HepG2 (cell line): ENCODE measurements around the gene TUBGCP6. TPM values are rescaled to one million over a fixed set of nuclear protein-coding genes. Genes with fewer than 3 reads are reported as not detected.

Experiments
- ATAC-seq: fragments of 200-7000 bp; cut with Tn5 transposase; 3 replicates; pipeline ENCODE4 v1.9.1; 2020; ENCODE audit warnings: mild to moderate bottlenecking, moderate library complexity
- BruUV-seq: library from RNA; stranded (reverse); fragments of 400-500 nt; replicated peaks from 2 replicates; lab custom pipeline; 2021; lab: Mats Ljungman, UMichigan
- CTCF ChIA-PET: fragments of 300-600 bp; formaldehyde crosslinking; extraction: SDS; loops from one replicate; lab custom pipeline; 2021; ENCODE audit warnings: low total read pairs, inconsistent platforms, low intra/inter-chr PET ratio; lab: Yijun Ruan, JAX
- POLR2A ChIA-PET: fragments of 350-600 bp; sonication (Branson Sonifier 250); formaldehyde crosslinking; loops from one replicate; lab custom pipeline; 2020; ENCODE audit warnings: antibody characterized with exemption, inconsistent platforms; lab: Yijun Ruan, JAX
- DNase-seq: peaks from one replicate; pipeline ENCODE4 v3.0.0-alpha.2; 2015; ENCODE audit warnings: low spot score
- FAIRE-seq: peaks from 3 replicates; lab custom pipeline; 2011; peaks lifted over from hg19 to GRCh38; lab: Jason Lieb, UNC
- H2AFZ ChIP-seq: one replicate; pipeline ENCODE4 v1.6.1; 2011; ENCODE audit warnings: low read length, inconsistent platforms
- H3K27ac ChIP-seq: fragments of 300-600 bp; 3 replicates; pipeline ENCODE4 v1.8.0; 2011; ENCODE audit warnings: mixed run types, mild to moderate bottlenecking, mixed read lengths, low read length, inconsistent platforms; ENCODE audit not compliant: insufficient read depth; ENCODE audit errors: extremely low read length
- H3K27me3 ChIP-seq, 2 experiments: fragments of 200-600 bp in 1 of 2; 2 replicates in 1 of 2; 3 replicates in 1 of 2; pipeline versions ENCODE4 v1.6.0 to v1.8.0; 2011; ENCODE audit warnings: low read length in 2 of 2, mild to moderate bottlenecking in 2 of 2, moderate library complexity in 2 of 2, inconsistent platforms in 1 of 2; ENCODE audit not compliant: insufficient read depth in 2 of 2, control insufficient read depth in 1 of 2
- H3K36me3 ChIP-seq, 2 experiments: fragments of 200-600 bp in 1 of 2; replicated peaks in 1 of 2; 2 replicates in 1 of 2; 3 replicates in 1 of 2; pipeline versions ENCODE4 v1.5.1 to v1.8.0; 2011; ENCODE audit warnings: low read length in 2 of 2, inconsistent platforms in 1 of 2; ENCODE audit not compliant: insufficient read depth in 2 of 2, control insufficient read depth in 1 of 2
- H3K4me1 ChIP-seq: 2 replicates; pipeline ENCODE4 v1.5.1; 2012; ENCODE audit warnings: low read length, inconsistent platforms; ENCODE audit not compliant: insufficient read depth
- H3K4me2 ChIP-seq: 2 replicates; pipeline ENCODE4 v1.6.0; 2011; ENCODE audit warnings: low read depth, low read length, inconsistent platforms
- H3K4me3 ChIP-seq, 3 experiments: fragments of 200-600 bp in 1 of 3; sonication (generic), shearing (Covaris generic) in 1 of 3; replicated peaks in 1 of 3; 2 replicates each; pipeline ENCODE4 v1.5.1; 2011 to 2016; ENCODE audit warnings: low read length in 3 of 3, inconsistent platforms in 2 of 3, low read depth in 2 of 3, mild to moderate bottlenecking in 2 of 3, control low read depth in 1 of 3, mixed read lengths in 1 of 3; ENCODE audit not compliant: insufficient read depth in 1 of 3
- H3K79me2 ChIP-seq: one replicate; pipeline ENCODE4 v1.6.1; 2011; ENCODE audit warnings: low read length, inconsistent platforms; ENCODE audit not compliant: insufficient read depth
- H3K9ac ChIP-seq: 2 replicates; pipeline ENCODE4 v1.6.0; 2011; ENCODE audit warnings: mild to moderate bottlenecking, low read depth, low read length, inconsistent platforms; ENCODE audit not compliant: insufficient read depth
- H3K9me3 ChIP-seq: 2 replicates; pipeline ENCODE4 v1.5.1; 2012; ENCODE audit warnings: mild to moderate bottlenecking, low read length
- H4K20me1 ChIP-seq: 2 replicates; pipeline ENCODE4 v1.6.0; 2011; ENCODE audit warnings: inconsistent platforms, mild to moderate bottlenecking, low read length, moderate library complexity; ENCODE audit not compliant: insufficient read depth
- BHLHE40 ChIP-seq: IDR thresholded peaks from 2 replicates; pipeline ENCODE4 v1.6.1; 2011; ENCODE audit warnings: low read length, improper control_type of control experiment
- CBX2 ChIP-seq, 2 experiments: fragments of 200-600 bp in 1 of 2; sonication (generic); formaldehyde crosslinking in 1 of 2; IDR thresholded peaks; 2 replicates each; pipeline versions ENCODE4 v1.7.0 to v1.8.1; 2018 to 2022; ENCODE audit warnings: low read depth in 2 of 2, low read length in 1 of 2, mild to moderate bottlenecking in 1 of 2, missing genetic modification reagents in 1 of 2
- KMT2A ChIP-seq: sonication (generic); formaldehyde crosslinking; IDR thresholded peaks from 2 replicates; pipeline ENCODE4 v1.4.0; 2020; ENCODE audit warnings: missing genetic modification reagents
- PLRG1 ChIP-seq: fragments of 450-650 bp; conservative IDR thresholded peaks from 2 replicates; pipeline ENCODE4 v1.6.1; 2016
- SCMH1 ChIP-seq: sonication (generic); formaldehyde crosslinking; IDR thresholded peaks from 2 replicates; pipeline ENCODE4 v1.9.0; 2021; ENCODE audit warnings: missing genetic modification reagents, mild to moderate bottlenecking, borderline replicate concordance
- SIX4 ChIP-seq: sonication (generic); formaldehyde crosslinking; IDR thresholded peaks from 2 replicates; pipeline ENCODE4 v1.4.0; 2020; ENCODE audit warnings: missing genetic modification reagents
- TEAD3 ChIP-seq: optimal IDR thresholded peaks from 2 replicates; pipeline ENCODE3; 2016; ENCODE audit warnings: borderline replicate concordance
- ZNF30 ChIP-seq: sonication (generic); formaldehyde crosslinking; IDR thresholded peaks from 2 replicates; pipeline ENCODE4 v1.5.0; 2020; ENCODE audit warnings: mild to moderate bottlenecking, missing genetic modification reagents
- ZNF337 ChIP-seq: sonication (generic); formaldehyde crosslinking; IDR thresholded peaks from 2 replicates; pipeline ENCODE4 v1.5.1; 2020; ENCODE audit warnings: missing genetic modification reagents, low read depth, mild to moderate bottlenecking, borderline replicate concordance
- ZSCAN30 ChIP-seq: sonication (generic); formaldehyde crosslinking; IDR thresholded peaks from 2 replicates; pipeline ENCODE4 v1.5.0; 2020; ENCODE audit warnings: mild to moderate bottlenecking, missing genetic modification reagents
- WGBS: methylation state at CpG from one replicate; pipeline ENCODE4 v1.1.6; 2017; ENCODE audit warnings: low lambda C conversion rate; 5-methylcytosine and 5-hydroxymethylcytosine counted together
- in situ Hi-C: cut with HindIII; loops from 2 replicates; pipeline ENCODE4 v1.10.0; 2017; ENCODE audit warnings: low pct_unique_long_range_greater_than_20kb; ENCODE audit not compliant: extremely low pct_ligation_motif_present
- intact Hi-C: fragments of 100-400 bp; cut with micrococcal nuclease; formaldehyde crosslinking; loops from one replicate; pipeline ENCODE4 v1.10.0; 2022; ENCODE audit not compliant: unreplicated experiment
- polyA plus RNA-seq, 8 experiments: library from polyadenylated mRNA; depleted of rRNA in 3 of 8; stranded (reverse) in 7 of 8; unstranded in 1 of 8; fragments of >200 nt; fragmentation: Illumina TruSeq in 4 of 8; extraction: Trizol in 4 of 8; gene quantifications; 2 replicates each; pipeline versions ENCODE4 v1.2.1 to v1.2.3, GENCODE V29; 2011 to 2016; ENCODE audit warnings: low read depth in 4 of 8, missing spikeins in 1 of 8, mixed read lengths in 1 of 8; ENCODE audit not compliant: insufficient read depth in 1 of 8
- total RNA-seq, 5 experiments: library from RNA; depleted of rRNA; stranded (reverse); fragments of >200 nt; fragmentation: Illumina TruSeq; extraction: Trizol; gene quantifications; 2 replicates each; pipeline ENCODE4 v1.2.3, GENCODE V29; 2016; ENCODE audit warnings: low read depth in 1 of 5
- TF ChIP-seq, protein P1 (sequence below): sonication (generic); formaldehyde crosslinking; IDR thresholded peaks from 2 replicates; pipeline ENCODE4 v1.5.1; 2020; ENCODE audit warnings: missing genetic modification reagents, mild to moderate bottlenecking, borderline replicate concordance
- TF ChIP-seq, protein P2 (sequence below): sonication (generic); formaldehyde crosslinking; IDR thresholded peaks from 2 replicates; pipeline ENCODE4 v1.5.0; 2020; ENCODE audit warnings: missing genetic modification reagents

TUBGCP6 gene
- total and polyA plus RNA-seq, 2 of the 13 experiments (the other 11 are each of a cell fraction or from before 2014, with no cell fraction given) = 14.6 to 15.7 TPM

DNA sequence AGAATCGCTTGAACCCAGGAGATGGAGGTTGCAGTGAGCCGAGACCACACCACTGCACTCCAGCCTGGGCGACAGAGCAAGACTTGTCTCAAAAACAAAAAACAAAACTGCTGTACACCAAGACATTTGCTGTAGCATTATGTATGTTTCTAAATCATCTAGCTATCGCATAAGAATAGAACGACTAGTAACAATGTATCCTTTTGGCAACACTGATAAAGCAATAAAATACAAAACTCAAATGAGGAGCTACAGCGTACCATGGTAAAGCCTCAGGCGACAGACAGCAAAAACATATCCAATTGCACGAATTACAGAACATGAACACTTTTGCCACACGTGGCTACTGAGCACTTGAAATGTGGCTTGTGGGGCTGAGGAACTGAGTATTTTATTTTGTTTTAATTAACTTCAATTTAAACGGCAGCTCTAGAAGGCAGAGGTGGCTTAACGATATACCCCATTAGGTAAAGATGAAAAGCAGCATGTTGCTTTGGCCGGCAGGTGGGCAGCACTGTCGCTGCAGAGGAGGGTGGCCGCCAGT is 2.3 kb downstream of the TUBGCP6 start:
- no peak overlapping the region for H3K27ac ChIP-seq
- H2AFZ ChIP-seq = no peak overlapping the region
- H3K36me3 ChIP-seq = peaks cover 8 to 19% of the 10 kb centered on the region in 2 experiments; a peak in 4 of 5 replicates
- no peak for DNase-seq
- H3K4me1 ChIP-seq = peaks cover 30% of the 10 kb centered on the region
- peaks cover 49% of the 10 kb centered on the region for H3K79me2 ChIP-seq
- H3K27me3 ChIP-seq = no peaks in the 10 kb centered on the region; a peak in 1 of 5 replicates
- ChIA-PET POLR2A (interaction anchor here (0.7 to 1.4 kb wide), 4 partner anchors 9 to 283 kb away, joined by 3 to 5 read pairs (median 3); partner anchors contain the start of genes HDAC10 and SCO2), CTCF (interaction anchor here (2.2 kb wide), 1 partner anchor 100 kb away, joined by 7 read pairs; no protein-coding TSS in a partner anchor)
- TF ChIP-seq KMT2A (CRISPR knock-in tag) (no peak), SCMH1 (no peak), ZNF30 (CRISPR knock-in tag) (no peak), SIX4 (CRISPR knock-in tag) (no peak), TEAD3 (CRISPR knock-in tag) (no peak), CBX2 (IDR thresholded peaks at IDR 0.05; ENCODE audit: low read depth, low read length) (no peak), CBX2 (CRISPR knock-in tag; IDR thresholded peaks at IDR 0.05; ENCODE audit: low read depth) (no peak), PLRG1 (no peak), BHLHE40 (no peak), ZNF337 (CRISPR knock-in tag) (no peak), ZSCAN30 (CRISPR knock-in tag) (no peak)
- TF ChIP-seq, protein P1, sequence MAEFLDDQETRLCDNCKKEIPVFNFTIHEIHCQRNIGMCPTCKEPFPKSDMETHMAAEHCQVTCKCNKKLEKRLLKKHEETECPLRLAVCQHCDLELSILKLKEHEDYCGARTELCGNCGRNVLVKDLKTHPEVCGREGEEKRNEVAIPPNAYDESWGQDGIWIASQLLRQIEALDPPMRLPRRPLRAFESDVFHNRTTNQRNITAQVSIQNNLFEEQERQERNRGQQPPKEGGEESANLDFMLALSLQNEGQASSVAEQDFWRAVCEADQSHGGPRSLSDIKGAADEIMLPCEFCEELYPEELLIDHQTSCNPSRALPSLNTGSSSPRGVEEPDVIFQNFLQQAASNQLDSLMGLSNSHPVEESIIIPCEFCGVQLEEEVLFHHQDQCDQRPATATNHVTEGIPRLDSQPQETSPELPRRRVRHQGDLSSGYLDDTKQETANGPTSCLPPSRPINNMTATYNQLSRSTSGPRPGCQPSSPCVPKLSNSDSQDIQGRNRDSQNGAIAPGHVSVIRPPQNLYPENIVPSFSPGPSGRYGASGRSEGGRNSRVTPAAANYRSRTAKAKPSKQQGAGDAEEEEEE = no peak
- TF ChIP-seq, protein P2, sequence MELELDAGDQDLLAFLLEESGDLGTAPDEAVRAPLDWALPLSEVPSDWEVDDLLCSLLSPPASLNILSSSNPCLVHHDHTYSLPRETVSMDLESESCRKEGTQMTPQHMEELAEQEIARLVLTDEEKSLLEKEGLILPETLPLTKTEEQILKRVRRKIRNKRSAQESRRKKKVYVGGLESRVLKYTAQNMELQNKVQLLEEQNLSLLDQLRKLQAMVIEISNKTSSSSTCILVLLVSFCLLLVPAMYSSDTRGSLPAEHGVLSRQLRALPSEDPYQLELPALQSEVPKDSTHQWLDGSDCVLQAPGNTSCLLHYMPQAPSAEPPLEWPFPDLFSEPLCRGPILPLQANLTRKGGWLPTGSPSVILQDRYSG (CRISPR knock-in tag) = no peak
- intact Hi-C loops (loop anchor here (5.0 kb wide), 1 partner anchor 255 kb away; no protein-coding TSS in a partner anchor), in situ Hi-C loops (no loop called here)
- BruUV-seq = no TSS peak
- H3K4me2 ChIP-seq = peak overlapping the region; percentile 85
- H3K9ac ChIP-seq = peak overlapping the region; percentile 54
- ATAC-seq = no peak
- WGBS = 28% methylated on average over 13 of the region's 14 CpGs
- H4K20me1 ChIP-seq = peaks cover 12% of the 10 kb centered on the region
- H3K4me3 ChIP-seq = peak overlapping the region; percentile 77 to 98 (median 89)
- no peaks in the 10 kb centered on the region for H3K9me3 ChIP-seq
- no peak for FAIRE-seq
